ENCODE measurements around the gene DDAH1. TPM values are rescaled to one million over a fixed set of nuclear protein-coding genes. Genes with fewer than 3 reads are reported as not detected.

DDAH1 gene
- total RNA-seq, 1 donor from 2014 or later, result 16.3 TPM

- DNase-seq (ENCODE audit: low read depth), result no peak
Measured at GRCh38 chr1:85445906-85446305, 19.1 kb downstream of the DDAH1 start.

DNA sequence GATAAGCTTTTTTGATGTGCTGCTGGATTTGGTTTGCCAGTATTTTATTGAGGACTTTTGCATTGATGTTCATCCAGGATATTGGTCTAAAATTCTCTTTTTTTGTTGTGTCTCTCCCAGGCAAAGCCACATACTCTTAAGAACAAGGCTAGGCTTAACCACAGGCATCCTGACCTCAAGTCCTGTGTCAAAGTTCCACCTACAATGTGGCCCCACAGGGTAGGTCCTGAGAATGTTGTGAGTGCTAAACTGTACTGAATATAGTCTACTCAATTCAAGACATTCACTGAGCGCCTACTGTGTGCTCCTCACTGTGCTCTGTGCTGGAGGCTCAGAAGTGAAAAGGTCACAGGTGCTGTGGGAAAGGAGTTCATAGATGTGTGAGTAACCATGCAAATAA lies 20.6 kb downstream of the DDAH1 start:
- peak; percentile 29 for DNase-seq (ENCODE audit: low read depth)

DNA sequence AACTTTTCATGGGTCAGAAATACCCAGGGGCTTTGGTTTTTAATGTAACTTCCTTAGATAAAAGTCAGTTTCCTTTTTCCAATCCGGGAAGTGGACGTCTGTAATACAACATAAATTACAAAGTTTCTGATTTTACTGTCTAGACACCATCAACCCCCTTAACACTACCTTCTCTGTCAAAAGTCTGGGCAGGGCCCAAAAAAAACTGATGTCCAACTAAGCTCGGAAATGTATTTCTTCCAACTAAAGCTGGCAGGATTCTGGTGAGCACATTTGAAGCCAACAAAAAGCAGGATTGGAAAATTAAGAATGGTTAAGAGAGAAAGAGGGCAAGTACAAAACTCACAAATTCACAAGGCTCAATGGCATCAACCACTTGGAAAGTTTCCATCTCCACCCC lies 24.3 kb downstream of the DDAH1 start:
- DNase-seq (ENCODE audit: low read depth), result no peak

- DNase-seq (ENCODE audit: low read depth), result no peak
Measured at GRCh38 chr1:85438353-85438752, 26.6 kb downstream of the DDAH1 start.

GRCh38 chr1:85437139-85437538 lies 27.8 kb downstream of the DDAH1 start:
- DNase-seq (ENCODE audit: low read depth), result no peak

DNA sequence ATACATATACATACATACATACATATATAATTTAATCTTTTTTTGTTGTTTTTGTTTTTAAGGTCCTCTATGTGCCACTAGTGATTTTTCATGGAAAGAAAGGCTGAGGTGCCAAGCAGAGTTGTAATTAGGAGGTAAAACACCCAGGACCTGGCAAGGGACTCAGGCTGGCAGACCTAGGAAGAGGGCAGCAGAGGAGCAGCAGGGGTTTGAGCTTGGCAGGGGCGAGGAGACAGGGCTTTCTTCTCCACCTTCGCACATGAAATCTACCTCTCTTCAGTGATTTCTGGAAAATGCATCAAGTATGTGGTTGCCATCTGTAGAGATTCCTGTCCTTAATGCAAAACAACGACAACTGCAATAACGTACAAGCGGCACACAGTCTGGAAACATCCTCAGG lies 31.9 kb downstream of the DDAH1 start:
- DNase-seq (ENCODE audit: low read depth), result no peak

- no peak for DNase-seq (ENCODE audit: low read depth)
Measured at GRCh38 chr1:85428471-85429089, 36.4 kb downstream of the DDAH1 start.

DNA sequence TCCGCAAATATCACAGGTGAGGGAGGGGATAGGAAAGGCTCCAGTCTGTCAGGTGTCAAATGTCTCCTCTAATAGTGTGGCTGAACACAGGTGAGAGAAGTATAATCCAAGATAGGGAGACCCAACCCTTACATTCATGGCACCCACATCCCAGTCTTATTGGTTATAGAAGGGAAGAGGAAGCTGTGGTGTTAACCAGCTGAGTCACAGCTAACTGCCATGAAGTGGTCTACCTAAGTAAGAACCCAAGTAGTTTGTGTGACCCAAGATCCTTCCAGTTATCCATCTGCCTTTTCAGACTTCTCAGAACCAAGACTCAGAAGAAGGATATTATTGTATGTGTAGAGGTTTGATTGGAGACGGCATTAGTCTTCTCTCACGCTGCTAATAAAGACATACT lies 37.1 kb downstream of the DDAH1 start:
- DNase-seq (ENCODE audit: low read depth), result no peak

- DNase-seq (ENCODE audit: low read depth), result peak; percentile 28
Measured at GRCh38 chr1:85427331-85427730, 37.6 kb downstream of the DDAH1 start.

DNA sequence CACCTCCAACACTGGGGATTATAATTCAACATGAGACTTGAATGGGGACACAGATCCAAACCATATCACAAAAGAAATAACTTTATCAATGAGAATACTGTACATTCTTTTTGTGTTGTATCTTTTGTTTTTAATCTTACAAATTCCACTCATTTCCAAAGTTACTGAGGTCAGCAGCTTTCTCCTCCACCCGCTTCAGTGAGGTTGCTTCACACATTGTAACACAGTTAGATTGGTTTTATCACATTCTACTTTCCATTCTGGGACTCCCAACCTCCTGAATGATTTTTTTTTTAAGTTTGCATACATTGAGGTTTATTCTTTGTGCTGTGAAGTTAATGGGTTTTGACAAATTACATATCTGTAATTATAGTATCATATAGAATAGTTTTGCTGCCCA lies 43.8 kb downstream of the DDAH1 start:
- DNase-seq (ENCODE audit: low read depth), result no peak

DNA sequence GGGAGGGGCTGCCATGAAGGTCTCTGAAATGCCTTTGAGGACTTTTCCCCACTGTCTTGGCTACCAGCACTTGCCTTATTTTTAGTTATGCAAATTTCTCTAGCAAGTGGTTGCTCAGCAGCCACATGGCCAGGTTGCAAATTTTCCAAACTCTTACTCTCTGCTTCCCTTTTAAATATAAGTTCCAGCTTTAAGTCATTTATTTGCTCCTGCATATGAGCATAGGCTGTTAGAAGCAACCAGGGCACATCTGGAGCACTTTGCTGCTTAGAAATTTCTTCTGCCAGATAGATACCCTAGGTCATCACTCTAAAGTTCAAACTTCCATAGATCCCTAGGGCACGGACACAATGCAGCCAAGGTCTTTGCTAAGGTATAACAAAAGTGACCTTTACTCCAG lies 44.8 kb downstream of the DDAH1 start:
- no peak for DNase-seq (ENCODE audit: low read depth)

DNA sequence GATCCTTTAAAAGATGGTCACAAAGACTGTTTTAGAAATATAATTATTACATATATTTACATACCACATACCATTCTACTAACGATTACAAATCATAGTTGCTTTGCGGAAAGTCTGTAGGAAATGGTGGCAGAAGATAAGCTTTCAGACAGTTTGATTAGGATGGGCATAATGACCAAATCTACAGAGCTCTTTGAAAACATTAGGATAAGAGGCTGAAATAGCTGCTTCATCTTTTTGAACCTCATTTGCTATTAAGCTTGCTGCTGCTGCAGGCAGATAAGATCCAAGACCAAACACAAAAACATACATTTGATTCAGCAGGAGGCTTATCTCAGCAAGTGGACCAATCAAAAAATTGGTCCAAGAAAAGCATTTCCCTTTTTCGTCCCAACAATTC lies 47.1 kb downstream of the DDAH1 start:
- DNase-seq (ENCODE audit: low read depth), result no peak

GRCh38 chr1:85417017-85417416 lies 47.9 kb downstream of the DDAH1 start:
- DNase-seq (ENCODE audit: low read depth), result no peak

GRCh38 chr1:85413169-85413568 lies 51.8 kb downstream of the DDAH1 start:
- no peak for DNase-seq (ENCODE audit: low read depth)

GRCh38 chr1:85411567-85412305 lies 53.2 kb downstream of the DDAH1 start:
- DNase-seq (ENCODE audit: low read depth), result no peak

DNA sequence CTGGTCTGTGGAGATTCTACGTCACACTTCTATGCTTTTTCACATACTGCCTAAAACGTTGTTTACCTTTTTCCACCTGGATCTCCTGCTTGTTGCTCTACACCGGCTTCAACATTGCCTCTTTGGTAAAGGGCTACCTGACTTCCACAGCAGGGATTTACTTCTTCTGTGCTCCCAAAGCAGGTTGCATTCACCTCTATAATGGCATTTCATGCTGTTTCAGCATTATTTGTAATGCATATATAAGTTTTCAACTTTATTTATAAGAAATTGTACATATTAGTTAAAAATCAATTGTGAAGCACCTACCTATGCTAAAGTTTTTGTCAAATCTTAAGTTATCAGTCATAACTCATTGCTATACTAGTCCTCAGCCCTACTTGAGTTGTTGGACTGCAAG lies 55.4 kb downstream of the DDAH1 start:
- DNase-seq (ENCODE audit: low read depth), result no peak

DNA sequence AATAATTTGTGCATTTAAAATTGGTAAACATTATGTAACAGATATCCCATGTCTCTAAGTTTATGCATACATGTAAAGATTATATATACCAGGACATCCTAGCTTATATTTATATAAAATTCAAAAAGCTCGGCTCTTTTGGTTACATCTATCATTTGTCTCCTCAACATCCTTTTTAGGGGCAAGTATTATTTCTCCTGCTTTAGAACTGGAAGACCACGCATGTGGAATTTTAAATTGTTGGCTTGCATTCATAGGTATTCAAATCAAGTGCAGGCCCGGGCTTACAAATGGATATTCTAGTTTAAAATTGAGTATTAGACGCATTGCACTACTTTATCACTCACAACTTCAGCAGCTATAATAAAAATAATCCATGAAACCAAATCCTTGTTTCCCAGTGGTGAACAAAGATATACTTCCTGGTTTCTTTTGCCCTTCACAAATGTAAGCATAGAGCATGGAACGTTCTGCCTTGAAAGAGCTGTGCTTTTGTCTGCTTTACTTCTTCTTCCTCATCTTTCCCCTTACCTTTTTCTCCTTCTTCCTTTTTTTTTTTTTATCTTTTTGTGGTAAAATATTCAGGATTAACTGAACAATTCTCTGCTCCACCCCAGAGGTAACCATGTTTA lies 57.1 kb downstream of the DDAH1 start:
- no peak for DNase-seq (ENCODE audit: low read depth)

DNA sequence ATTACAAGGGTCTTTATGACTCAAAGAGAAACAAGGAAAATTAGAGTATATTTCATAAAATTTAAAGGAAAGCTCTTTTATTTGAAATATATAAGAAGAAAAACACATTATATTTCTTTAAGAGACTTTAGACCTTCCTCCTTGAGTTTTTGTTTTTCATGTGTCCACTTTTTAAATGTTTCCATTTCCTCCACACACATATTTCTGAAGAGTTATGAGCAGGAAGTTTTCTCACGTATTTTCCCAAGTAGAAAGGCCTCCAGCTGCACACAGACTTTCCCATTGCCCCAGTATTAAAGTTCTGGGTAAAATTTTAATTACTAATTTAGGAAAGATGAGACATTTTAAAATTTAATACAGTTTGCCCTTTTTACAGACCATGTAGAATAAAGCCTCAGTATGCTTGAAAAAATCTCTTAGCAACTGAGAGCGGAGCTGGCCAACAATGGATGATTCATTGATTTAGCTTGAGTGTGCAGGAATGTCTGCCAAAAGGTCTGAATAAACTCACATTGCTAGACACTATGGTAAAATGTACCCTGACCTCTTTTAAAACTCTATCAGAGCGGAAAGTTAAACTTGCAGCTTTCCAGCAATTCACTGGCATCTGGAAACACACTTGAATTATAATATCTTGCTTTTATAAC lies 57.9 kb downstream of the DDAH1 start:
- DNase-seq (ENCODE audit: low read depth), result peak; percentile 73

- no peak for DNase-seq (ENCODE audit: low read depth)
Measured at GRCh38 chr1:85406081-85406480, 58.9 kb downstream of the DDAH1 start.

DNA sequence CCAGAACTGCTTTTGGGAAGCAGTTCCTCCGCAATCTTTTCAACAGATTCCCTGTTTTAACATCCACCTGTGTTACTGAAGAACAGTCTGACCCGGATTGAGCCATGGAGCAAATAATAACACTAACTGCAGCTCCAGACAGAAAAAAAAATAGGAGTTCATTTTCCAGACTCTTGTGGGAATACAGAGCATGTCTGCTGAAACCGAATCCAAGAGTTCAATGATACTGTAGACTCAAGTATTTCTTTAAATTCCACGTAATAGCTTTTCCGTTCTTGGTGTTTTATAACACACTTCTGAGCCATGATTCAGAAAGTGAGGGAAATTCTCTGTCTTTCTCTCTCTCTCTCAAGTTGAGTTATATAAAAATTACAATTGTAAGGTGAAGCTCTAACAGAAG lies 60.6 kb downstream of the DDAH1 start:
- no peak for DNase-seq (ENCODE audit: low read depth)

DNA sequence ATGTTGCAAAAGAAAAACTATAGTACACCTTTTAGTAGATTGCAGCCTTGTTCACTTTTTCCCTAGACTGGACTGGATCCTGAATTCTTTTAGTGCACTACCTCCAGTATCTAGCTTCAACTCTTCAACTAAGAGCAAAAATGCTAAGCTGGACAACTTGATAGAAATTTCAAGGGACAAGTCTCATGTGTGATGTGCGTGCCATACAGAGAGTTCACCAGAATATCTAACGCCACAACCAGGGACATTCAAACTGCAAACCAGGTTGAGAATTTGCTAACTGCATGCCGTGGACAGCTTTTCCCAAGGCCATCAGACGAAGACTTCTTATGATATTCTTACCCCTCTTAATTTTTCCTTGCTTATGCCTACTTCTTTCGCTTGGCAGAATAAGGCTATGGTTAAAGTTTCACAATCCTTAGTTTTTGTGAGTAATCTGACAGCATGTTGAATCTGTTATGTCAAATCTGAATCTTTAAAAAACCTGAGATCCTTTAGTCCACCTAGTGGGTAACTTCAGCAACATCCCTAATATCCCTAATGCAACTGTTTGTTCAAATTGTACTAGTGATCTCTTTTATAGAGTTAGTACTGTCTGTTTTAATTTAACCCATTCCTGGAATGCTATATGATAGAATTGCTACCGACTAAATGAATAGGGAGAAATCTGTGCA lies 66.4 kb downstream of the DDAH1 start:
- DNase-seq (ENCODE audit: low read depth), result peak; percentile 66
